NOMO-1 treated with DMSO at 0.1 percent for 48 hours (cell line): ENCODE results near the gene IFT27.

Source experiments
- DNase-seq: peaks from one replicate; lab custom pipeline; 2025; ENCODE audit not compliant: unreplicated experiment; lab: John Stamatoyannopoulos, UW

The IFT27 gene

GRCh38 chr22:36727927-36728488 lies 47.9 kb downstream of the IFT27 start:
- no peak for DNase-seq

- DNase-seq = no peak
These were observed 48.8 kb downstream of the IFT27 start for GRCh38 chr22:36727110-36727509.

DNA sequence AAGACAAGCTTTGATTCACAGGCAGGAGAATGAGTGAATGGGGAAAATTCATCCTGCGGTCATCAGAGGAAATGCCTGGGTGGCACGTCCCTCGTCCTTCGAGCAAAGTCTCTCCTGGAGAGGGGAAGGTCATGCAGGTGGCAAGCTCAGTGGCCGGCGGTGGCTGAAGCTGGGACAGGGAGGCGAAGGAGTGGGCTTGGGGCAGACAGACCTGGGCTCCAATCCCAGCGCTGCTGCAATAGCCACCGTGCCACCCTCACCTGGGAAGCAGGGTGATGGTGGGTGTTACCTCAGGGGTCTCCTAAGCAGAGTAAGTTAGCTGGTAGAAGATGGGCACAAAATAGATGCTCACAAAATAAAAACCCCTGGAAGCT lies 49.9 kb downstream of the IFT27 start:
- DNase-seq = no peak

DNA sequence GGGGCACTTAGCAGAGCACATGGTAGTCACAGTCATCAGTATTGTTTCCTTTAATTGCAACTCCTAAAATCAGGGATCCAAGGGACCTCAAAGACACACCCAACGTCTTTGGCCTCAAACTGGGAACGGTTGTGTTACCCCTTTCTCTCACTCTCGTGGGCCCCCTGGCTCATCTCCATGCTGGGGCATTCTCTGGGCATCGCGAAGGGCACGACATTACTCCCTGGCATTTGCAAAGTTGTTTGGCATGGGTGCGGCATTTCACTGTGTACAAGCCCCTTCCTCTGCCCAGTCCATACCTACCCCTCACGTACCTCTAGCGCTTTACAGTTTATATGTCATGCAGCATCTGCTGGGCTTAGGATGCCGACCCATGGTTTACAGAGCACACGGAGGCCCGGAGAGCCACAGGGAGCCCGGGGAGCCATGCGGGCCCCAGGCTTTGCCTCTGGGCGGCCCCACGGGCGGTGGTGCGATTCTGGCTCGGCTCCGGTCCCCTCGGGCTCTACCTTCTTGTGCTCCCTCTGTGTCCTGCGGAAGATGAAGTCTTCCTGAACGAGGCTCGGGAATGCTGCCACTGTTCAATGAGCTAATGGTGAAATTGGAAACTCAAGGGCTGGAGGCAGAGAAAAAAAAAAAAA lies 50.4 kb downstream of the IFT27 start:
- no peak for DNase-seq

DNA sequence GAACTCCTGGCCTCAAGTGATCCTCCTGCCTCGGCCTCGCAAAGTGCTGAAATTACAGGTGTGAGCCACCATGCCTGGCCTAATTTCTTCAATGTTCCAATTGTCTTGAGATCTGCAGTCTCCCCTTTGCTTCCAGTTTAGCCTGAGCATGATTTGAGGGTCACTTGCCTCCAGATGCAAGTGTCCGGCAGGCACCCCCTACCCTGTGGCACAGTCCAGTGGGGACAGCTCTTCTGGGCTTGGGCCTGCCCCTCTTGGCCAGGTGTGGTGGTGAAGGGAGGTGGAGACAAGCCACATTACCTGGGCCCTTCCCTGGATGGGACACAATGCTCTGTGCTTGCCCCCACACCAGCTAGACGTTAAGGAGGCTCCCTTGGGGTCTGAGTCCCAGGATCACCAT lies 51.1 kb downstream of the IFT27 start:
- no peak for DNase-seq

DNA sequence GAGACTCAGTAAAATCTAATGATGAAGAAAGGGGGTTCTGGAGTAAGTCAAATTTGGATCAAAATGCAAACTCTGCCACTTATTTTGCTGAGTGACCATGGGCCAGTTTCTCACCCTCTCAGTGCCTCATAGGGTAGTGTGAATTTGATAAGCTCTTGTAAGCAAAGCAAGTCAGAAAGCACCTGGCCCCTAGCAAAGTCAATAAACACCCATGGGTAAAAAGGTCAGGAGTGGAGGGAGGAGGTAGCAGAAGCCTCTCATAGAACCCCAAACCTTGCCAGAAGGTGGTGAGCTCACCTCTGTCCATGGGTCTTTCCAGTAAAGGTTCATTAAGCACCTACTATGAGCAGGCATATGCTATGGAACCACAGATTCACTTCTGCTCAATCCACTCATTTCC lies 53.9 kb downstream of the IFT27 start:
- DNase-seq = no peak

- no peak for DNase-seq
These were observed 60.3 kb downstream of the IFT27 start for GRCh38 chr22:36715647-36716046.

DNA sequence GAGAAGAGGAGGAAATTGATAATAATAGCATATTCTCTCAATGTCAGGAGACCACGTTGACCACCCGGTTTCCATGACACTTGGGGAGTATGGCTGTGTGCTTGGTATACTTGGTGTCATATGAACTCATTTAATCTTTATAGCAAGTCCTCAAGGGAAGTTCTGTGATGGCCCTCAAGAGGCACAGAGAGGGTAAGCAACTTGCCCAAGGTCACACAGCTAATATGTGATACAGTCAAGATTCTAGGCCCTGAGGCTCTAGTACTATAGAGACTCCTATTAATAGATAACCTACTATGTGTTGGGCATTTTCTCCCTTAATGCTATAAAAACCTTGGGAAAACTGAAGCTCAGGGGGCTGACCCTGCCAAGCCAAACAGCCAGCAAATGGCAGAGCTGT lies 61.8 kb downstream of the IFT27 start:
- DNase-seq = no peak

DNA sequence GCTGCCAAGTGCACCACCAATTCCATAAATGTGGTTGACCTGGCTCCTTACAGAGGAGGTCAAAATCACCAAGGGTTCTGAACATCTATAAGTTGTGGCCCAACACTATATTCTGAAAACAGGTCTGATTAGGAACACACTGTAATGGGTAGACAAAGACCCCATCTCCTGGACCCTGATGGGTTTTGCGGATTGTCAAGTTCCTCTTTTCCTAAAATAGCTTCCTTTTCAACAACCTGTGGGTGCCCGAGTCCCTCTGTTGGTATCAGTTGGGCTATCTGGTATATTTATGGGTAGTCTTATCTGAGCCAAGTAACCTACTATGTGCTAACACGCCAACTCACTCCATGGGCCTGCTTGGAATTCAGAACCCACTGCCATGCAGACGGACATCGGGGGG lies 62.5 kb downstream of the IFT27 start:
- no peak for DNase-seq
